Ascending aorta (tissue), 2 donors: ENCODE results near the gene RSF1. TPM values are rescaled to one million over a fixed set of nuclear protein-coding genes. Genes with fewer than 3 reads are reported as not detected.

Experiments
- DNase-seq, 2 donors: peaks; one replicate each; pipeline ENCODE4 v3.0.0-alpha.2; 2019; ENCODE audit warnings: low spot score in 2 of 2
- H3K27ac ChIP-seq, 2 donors: fragments of 200-600 bp; sonication (generic); one replicate each; pipeline ENCODE4 v1.5.1; 2016 to 2017; ENCODE audit warnings: mild to moderate bottlenecking in 1 of 2
- H3K27me3 ChIP-seq: fragments of 200-600 bp; sonication (generic); one replicate; pipeline ENCODE4 v1.5.1; 2017
- H3K36me3 ChIP-seq, 2 donors: fragments of 200-600 bp; sonication (generic); one replicate each; pipeline ENCODE4 v1.5.1; 2016
- H3K4me1 ChIP-seq, 2 donors: fragments of 200-600 bp; sonication (generic); one replicate each; pipeline ENCODE4 v1.5.1; 2016 to 2017; ENCODE audit warnings: mild to moderate bottlenecking in 1 of 2
- H3K4me3 ChIP-seq, 2 donors: fragments of 200-600 bp; sonication (generic); one replicate each; pipeline ENCODE4 v1.5.1; 2016 to 2017; ENCODE audit warnings: mild to moderate bottlenecking in 1 of 2
- H3K9me3 ChIP-seq, 2 donors: fragments of 200-600 bp; sonication (generic); one replicate each; pipeline ENCODE4 v1.5.1; 2016
- intact Hi-C: fragments of 100-400 bp; cut with DNase I; formaldehyde crosslinking; loops from one replicate; pipeline ENCODE4 v1.15.1; 2023
- total RNA-seq: library from RNA; depleted of rRNA; stranded (reverse); fragments of >200 nt; gene quantifications from one replicate; pipeline ENCODE4 v1.1.0, GENCODE V29; 2016
- TF ChIP-seq, protein P1 (sequence below), 3 experiments: fragments of 200-600 bp in 2 of 3; fragments of 450-650 bp in 1 of 3; sonication (generic) in 2 of 3; IDR thresholded peaks; one replicate each; pipeline ENCODE4 v1.5.1; 2016 to 2019; ENCODE audit warnings: antibody characterized with exemption in 3 of 3, mild to moderate bottlenecking in 1 of 3, moderate library complexity in 1 of 3

The RSF1 gene
- total RNA-seq, 1 donor from 2014 or later, result 17.8 TPM

DNA sequence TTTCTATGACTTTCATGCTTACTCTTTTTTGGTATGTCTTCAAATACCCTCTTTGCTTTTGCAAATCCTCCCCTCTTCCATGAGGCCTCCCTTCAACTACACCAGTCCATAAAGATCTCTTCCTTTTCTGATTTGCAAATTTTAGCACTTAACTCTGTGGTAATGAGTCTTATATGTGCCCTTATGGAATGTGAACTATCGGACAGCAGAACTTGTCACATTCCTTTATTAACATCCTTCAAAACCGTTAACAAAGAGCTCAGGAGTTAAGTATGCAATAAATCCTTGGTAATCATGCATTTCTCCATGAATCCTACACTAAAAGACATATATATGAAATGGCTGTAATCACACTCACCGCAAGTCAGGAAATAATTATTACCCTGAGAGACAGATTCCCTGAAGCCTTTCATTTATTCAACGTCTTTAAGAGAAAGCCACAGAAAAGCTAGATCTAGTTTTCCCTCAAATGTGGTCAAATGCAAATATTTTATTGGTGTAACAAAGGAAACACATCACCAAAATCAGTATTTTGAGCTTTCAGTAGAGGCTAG, 190.3 kb downstream of the RSF1 start:
- Histone ChIP-seq H3K4me1 (no peaks in the 10 kb centered on the region), H3K4me3 (no peak overlapping the region), H3K27me3 (no peaks in the 10 kb centered on the region), H3K9me3 (no peaks in the 10 kb centered on the region), H3K36me3 (peaks cover under 1 to 3% of the 10 kb centered on the region in 2 donors), H3K27ac (no peak overlapping the region)
- intact Hi-C loops, result no loop called here
- DNase-seq, result no peak
- TF ChIP-seq, protein P1, sequence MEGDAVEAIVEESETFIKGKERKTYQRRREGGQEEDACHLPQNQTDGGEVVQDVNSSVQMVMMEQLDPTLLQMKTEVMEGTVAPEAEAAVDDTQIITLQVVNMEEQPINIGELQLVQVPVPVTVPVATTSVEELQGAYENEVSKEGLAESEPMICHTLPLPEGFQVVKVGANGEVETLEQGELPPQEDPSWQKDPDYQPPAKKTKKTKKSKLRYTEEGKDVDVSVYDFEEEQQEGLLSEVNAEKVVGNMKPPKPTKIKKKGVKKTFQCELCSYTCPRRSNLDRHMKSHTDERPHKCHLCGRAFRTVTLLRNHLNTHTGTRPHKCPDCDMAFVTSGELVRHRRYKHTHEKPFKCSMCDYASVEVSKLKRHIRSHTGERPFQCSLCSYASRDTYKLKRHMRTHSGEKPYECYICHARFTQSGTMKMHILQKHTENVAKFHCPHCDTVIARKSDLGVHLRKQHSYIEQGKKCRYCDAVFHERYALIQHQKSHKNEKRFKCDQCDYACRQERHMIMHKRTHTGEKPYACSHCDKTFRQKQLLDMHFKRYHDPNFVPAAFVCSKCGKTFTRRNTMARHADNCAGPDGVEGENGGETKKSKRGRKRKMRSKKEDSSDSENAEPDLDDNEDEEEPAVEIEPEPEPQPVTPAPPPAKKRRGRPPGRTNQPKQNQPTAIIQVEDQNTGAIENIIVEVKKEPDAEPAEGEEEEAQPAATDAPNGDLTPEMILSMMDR (IDR thresholded peaks at IDR 0.05), result no peak

DNA sequence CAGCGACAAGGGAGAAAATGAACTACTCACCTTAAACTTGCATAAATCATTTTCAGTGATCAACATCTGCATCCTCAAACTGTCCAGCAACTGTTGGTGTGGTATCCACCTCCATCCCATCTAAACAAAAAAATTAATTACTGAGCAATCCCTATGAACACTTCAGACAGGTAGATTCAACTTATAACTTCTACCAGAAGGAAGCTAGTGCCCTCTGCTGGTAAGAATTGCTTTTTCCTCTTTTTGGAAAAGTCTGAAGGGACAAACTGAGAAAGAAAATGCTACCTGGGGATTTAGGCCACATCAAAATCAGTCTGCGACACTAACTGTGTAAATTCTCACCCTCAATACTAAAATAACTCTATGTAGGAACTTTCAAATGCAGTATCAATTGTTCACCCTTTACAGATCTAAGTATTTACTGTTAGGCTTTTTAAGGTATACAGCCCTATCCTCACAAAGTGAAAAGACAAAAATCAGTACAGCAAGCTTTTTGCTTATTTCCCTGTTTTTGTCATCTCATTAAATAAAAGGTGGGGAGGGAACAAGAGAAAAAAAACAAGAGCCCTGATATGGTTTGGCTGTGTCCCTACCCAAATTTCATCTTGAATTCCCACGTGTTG, 200.8 kb downstream of the RSF1 start:
- intact Hi-C loops, result no loop called here
- TF ChIP-seq, protein P1 (IDR thresholded peaks at IDR 0.05), result peak in 2 of 3 experiments; percentile 63 to 71
- no peak for DNase-seq
- Histone ChIP-seq H3K27ac (no peak overlapping the region), H3K4me3 (no peak overlapping the region), H3K9me3 (no peaks in the 10 kb centered on the region), H3K36me3 (peaks cover 59 to 86% of the 10 kb centered on the region in 2 donors), H3K4me1 (no peaks in the 10 kb centered on the region), H3K27me3 (no peaks in the 10 kb centered on the region)

DNA sequence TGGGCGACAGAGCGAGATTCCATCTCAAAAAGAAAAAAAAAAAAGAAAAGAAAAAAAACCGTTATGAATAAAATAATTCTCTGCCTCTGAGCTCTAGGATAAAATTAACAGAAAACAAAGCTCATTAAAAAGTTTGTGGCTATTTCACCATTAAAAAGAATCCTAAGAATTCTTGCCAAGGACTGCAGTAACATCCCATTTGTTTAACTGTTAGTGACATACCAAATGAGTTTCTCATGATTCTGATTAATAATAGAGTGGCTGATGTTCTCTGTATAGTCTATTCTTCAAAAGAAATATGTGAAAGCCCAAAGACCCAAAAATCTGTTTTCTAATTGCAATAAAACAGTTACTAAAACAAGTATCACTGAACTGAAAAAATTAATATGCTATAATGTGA, 202.6 kb downstream of the RSF1 start:
- no peak overlapping the region for H3K4me3 ChIP-seq
- H3K27me3 ChIP-seq, result no peaks in the 10 kb centered on the region
- no peaks in the 10 kb centered on the region for H3K4me1 ChIP-seq
- H3K27ac ChIP-seq, result no peak overlapping the region
- intact Hi-C loops, result no loop called here
- TF ChIP-seq, protein P1 (IDR thresholded peaks at IDR 0.05), result no peak
- H3K36me3 ChIP-seq, result peaks cover 52 to 84% of the 10 kb centered on the region in 2 donors
- H3K9me3 ChIP-seq, result no peaks in the 10 kb centered on the region
- DNase-seq, result no peak

- no peak overlapping the region for H3K4me3 ChIP-seq
- H3K4me1 ChIP-seq, result no peaks in the 10 kb centered on the region
- no peak overlapping the region for H3K27ac ChIP-seq
- TF ChIP-seq, protein P1 (IDR thresholded peaks at IDR 0.05), result no peak
- DNase-seq, result no peak
- no peaks in the 10 kb centered on the region for H3K27me3 ChIP-seq
- intact Hi-C loops, result no loop called here
- H3K36me3 ChIP-seq, result peaks cover 28 to 68% of the 10 kb centered on the region in 2 donors
- no peaks in the 10 kb centered on the region for H3K9me3 ChIP-seq
These were observed 208.6 kb downstream of the RSF1 start for GRCh38 chr11:77611921-77612320.

Other genes starting within 250 kb of the RSF1 start
- 0.64 TPM for gene AQP11, start 230.8 kb downstream of the RSF1 start, total RNA-seq
- 43.6 TPM for gene CLNS1A, start 182.9 kb downstream of the RSF1 start, total RNA-seq
- gene AAMDC, start 422 bp upstream of the RSF1 start, total RNA-seq, result 56.4 TPM
- 10.7 TPM for gene INTS4, start 173.9 kb upstream of the RSF1 start, total RNA-seq
- gene KCTD14, start 202.6 kb upstream of the RSF1 start, total RNA-seq, result 0.96 TPM
- gene THRSP, start 243.1 kb upstream of the RSF1 start, total RNA-seq, result not detected